Muscle layer of duodenum (tissue), 2 donors: ENCODE data around the gene PSMD7.
A peak's percentile ranks its signal among the peaks of the same experiment; 100 is the strongest.

Source experiments
- H3K27ac ChIP-seq: one replicate; pipeline ENCODE4 v1.7.0; 2013; ENCODE audit warnings: mild to moderate bottlenecking, low read length
- H3K27me3 ChIP-seq: one replicate; pipeline ENCODE4 v1.7.0; 2013; ENCODE audit warnings: low read depth, mild to moderate bottlenecking, control low read depth, low read length
- H3K36me3 ChIP-seq, 2 donors: one replicate each; pipeline ENCODE4 v1.7.0; 2013; ENCODE audit warnings: low read length in 2 of 2, control low read depth in 1 of 2, mild to moderate bottlenecking in 1 of 2; ENCODE audit not compliant: insufficient read depth in 2 of 2, control insufficient read depth in 1 of 2
- H3K4me1 ChIP-seq, 2 donors: one replicate each; pipeline ENCODE4 v1.7.0; 2013; ENCODE audit warnings: low read length in 2 of 2, mild to moderate bottlenecking in 2 of 2, control low read depth in 1 of 2, moderate library complexity in 1 of 2; ENCODE audit not compliant: insufficient read depth in 2 of 2, control insufficient read depth in 1 of 2
- H3K4me3 ChIP-seq, 2 donors: one replicate each; pipeline ENCODE4 v1.7.0; 2013; ENCODE audit warnings: low read length in 2 of 2, low read depth in 1 of 2, mild to moderate bottlenecking in 1 of 2
- H3K9me3 ChIP-seq, 2 donors: one replicate each; pipeline ENCODE4 v1.7.0; 2013; ENCODE audit warnings: low read length in 2 of 2, control low read depth in 1 of 2, mild to moderate bottlenecking in 1 of 2; ENCODE audit not compliant: control insufficient read depth in 1 of 2
- donor health status: healthy.

The PSMD7 gene

GRCh38 chr16:74296432-74297144, at the start of gene PSMD7:
Gene PSMD7 (plus strand): TSS chr16:74296814. CDS start chr16:74296915, 101 bp downstream.
- H3K4me1 ChIP-seq = peaks cover 11 to 31% of the 10 kb centered on the region in 2 donors
- peak within 1 kb of the TSS; percentile 94 for H3K27ac ChIP-seq

DNA sequence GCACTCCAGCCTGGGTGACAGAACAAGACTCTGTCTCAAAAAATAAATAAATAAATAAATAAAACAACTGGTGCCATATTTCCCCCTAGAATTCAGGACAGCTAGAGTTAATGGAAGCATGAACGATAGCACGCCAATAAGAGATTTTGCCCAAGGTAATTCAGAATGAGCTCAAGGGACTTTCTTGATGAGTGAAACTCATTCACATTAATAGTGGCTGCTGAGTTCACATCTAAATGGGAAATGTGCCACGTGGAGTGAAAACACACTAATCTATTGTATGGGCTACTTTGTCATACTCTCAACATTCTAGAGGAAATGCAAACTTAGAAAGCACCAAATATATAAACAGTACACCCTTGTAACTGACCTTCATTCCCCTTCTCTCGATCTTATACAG, 47.4 kb upstream of the PSMD7 start:
- Histone ChIP-seq H3K4me1 (no peaks in the 10 kb centered on the region), H3K27me3 (no peaks in the 10 kb centered on the region), H3K27ac (no peak overlapping the region), H3K9me3 (no peaks in the 10 kb centered on the region), H3K4me3 (no peak overlapping the region), H3K36me3 (no peaks in the 10 kb centered on the region)

More at GRCh38 chr16:74296432-74297144, at the start of gene PSMD7:
- H3K36me3 ChIP-seq = peaks cover 18 to 26% of the 10 kb centered on the region in 2 donors
- peak within 1 kb of the TSS; percentile 73 to 97 for H3K4me3 ChIP-seq
- no peaks in the 10 kb centered on the region for H3K27me3 ChIP-seq
- peaks cover 0 to 1% of the 10 kb centered on the region in 2 donors for H3K9me3 ChIP-seq

- H3K27ac ChIP-seq = no peak overlapping the region
Measured at GRCh38 chr16:74249846-74250245, 46.8 kb upstream of the PSMD7 start.

GRCh38 chr16:74252329-74252728, 44.3 kb upstream of the PSMD7 start:
- no peak overlapping the region for H3K27ac ChIP-seq
- no peaks in the 10 kb centered on the region for H3K36me3 ChIP-seq
- no peaks in the 10 kb centered on the region for H3K4me1 ChIP-seq
- no peaks in the 10 kb centered on the region for H3K27me3 ChIP-seq
- no peaks in the 10 kb centered on the region for H3K9me3 ChIP-seq
- no peak overlapping the region for H3K4me3 ChIP-seq

More at GRCh38 chr16:74249846-74250245, 46.8 kb upstream of the PSMD7 start:
- no peaks in the 10 kb centered on the region for H3K4me1 ChIP-seq
- H3K4me3 ChIP-seq = no peak overlapping the region
- no peaks in the 10 kb centered on the region for H3K36me3 ChIP-seq
- no peaks in the 10 kb centered on the region for H3K9me3 ChIP-seq
- H3K27me3 ChIP-seq = no peaks in the 10 kb centered on the region

- H3K27ac ChIP-seq = no peak overlapping the region
- H3K9me3 ChIP-seq = no peaks in the 10 kb centered on the region
- no peaks in the 10 kb centered on the region for H3K27me3 ChIP-seq
- H3K4me1 ChIP-seq = no peaks in the 10 kb centered on the region
- no peak overlapping the region for H3K4me3 ChIP-seq
- no peaks in the 10 kb centered on the region for H3K36me3 ChIP-seq
Measured at GRCh38 chr16:74253161-74253938, 43.3 kb upstream of the PSMD7 start.

GRCh38 chr16:74257061-74257460, 39.6 kb upstream of the PSMD7 start:
- no peak overlapping the region for H3K4me3 ChIP-seq
- H3K4me1 ChIP-seq = no peaks in the 10 kb centered on the region

GRCh38 chr16:74261068-74261467, 35.5 kb upstream of the PSMD7 start:
- no peaks in the 10 kb centered on the region for H3K36me3 ChIP-seq
- H3K9me3 ChIP-seq = no peaks in the 10 kb centered on the region
- H3K4me1 ChIP-seq = no peaks in the 10 kb centered on the region
- no peaks in the 10 kb centered on the region for H3K27me3 ChIP-seq
- no peak overlapping the region for H3K27ac ChIP-seq
- H3K4me3 ChIP-seq = no peak overlapping the region

More at GRCh38 chr16:74257061-74257460, 39.6 kb upstream of the PSMD7 start:
- Histone ChIP-seq H3K36me3 (no peaks in the 10 kb centered on the region), H3K27me3 (no peaks in the 10 kb centered on the region), H3K27ac (no peak overlapping the region), H3K9me3 (no peaks in the 10 kb centered on the region)

DNA sequence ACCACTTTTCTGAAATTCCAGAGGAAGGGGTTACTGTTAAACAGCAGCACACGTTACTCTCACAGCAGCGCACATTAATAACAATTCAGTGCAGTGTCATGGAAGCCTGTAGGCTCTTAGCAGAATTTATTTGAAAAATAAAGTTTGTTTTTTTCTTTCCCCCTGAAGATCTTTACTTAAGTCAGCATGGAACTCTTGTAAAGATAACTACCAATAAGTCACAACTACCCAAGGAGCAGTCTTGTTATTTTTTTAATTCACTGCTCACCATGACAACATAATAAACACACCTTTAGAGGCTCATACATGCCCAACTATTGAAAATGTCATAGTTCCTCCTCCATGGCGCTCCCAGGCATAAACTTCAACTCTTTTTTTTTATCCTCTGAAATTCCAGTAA, 31.8 kb upstream of the PSMD7 start:
- Histone ChIP-seq H3K9me3 (no peaks in the 10 kb centered on the region), H3K4me3 (no peak overlapping the region), H3K27me3 (no peaks in the 10 kb centered on the region), H3K36me3 (no peaks in the 10 kb centered on the region), H3K4me1 (no peaks in the 10 kb centered on the region), H3K27ac (no peak overlapping the region)

- Histone ChIP-seq H3K4me1 (no peaks in the 10 kb centered on the region), H3K27ac (no peak overlapping the region), H3K9me3 (no peaks in the 10 kb centered on the region), H3K36me3 (no peaks in the 10 kb centered on the region), H3K4me3 (no peak overlapping the region), H3K27me3 (no peaks in the 10 kb centered on the region)
Measured at GRCh38 chr16:74268372-74268782, 28.2 kb upstream of the PSMD7 start.

- H3K36me3 ChIP-seq = no peaks in the 10 kb centered on the region
- H3K4me3 ChIP-seq = no peak overlapping the region
- no peaks in the 10 kb centered on the region for H3K9me3 ChIP-seq
- no peaks in the 10 kb centered on the region for H3K27me3 ChIP-seq
- H3K4me1 ChIP-seq = no peaks in the 10 kb centered on the region
- no peak overlapping the region for H3K27ac ChIP-seq
Measured at GRCh38 chr16:74271872-74272271, 24.7 kb upstream of the PSMD7 start.

DNA sequence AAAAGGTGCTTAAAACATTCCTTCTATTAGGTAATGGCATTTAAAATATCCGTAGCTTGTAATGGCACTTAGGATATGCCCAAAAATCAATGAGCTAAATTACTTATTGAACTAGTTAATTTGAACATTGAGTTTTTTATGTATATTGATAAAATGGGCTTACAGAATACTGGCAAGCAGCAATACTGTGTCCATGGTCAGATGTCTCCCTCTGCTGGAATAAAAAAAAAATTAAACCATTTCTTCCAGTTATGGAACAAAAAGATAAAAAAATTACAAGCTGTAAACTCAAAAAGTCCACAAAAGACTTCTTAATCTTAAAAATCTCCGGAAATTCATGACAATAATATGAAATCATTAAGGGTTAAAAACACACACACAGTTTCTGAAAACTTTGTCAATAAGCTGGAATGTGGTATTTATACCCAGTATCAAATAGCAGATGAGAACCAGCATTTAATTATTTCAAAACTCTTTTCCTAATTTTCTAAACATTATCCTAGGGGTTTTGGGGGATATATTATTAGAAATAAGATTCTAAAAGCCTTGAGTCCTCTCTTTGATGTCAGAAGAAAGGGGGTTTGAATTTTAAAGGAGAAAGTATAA, 21.5 kb upstream of the PSMD7 start:
- Histone ChIP-seq H3K27me3 (no peaks in the 10 kb centered on the region), H3K36me3 (no peaks in the 10 kb centered on the region), H3K27ac (no peak overlapping the region), H3K4me3 (no peak overlapping the region), H3K4me1 (no peaks in the 10 kb centered on the region), H3K9me3 (no peaks in the 10 kb centered on the region)
